ENCODE results near the gene HOXB3. TPM values are rescaled to one million over a fixed set of nuclear protein-coding genes. Genes with fewer than 3 reads are reported as not detected.

Gene HOXB3
- total RNA-seq, 1 donor from 2014 or later = 93.7 TPM

DNA sequence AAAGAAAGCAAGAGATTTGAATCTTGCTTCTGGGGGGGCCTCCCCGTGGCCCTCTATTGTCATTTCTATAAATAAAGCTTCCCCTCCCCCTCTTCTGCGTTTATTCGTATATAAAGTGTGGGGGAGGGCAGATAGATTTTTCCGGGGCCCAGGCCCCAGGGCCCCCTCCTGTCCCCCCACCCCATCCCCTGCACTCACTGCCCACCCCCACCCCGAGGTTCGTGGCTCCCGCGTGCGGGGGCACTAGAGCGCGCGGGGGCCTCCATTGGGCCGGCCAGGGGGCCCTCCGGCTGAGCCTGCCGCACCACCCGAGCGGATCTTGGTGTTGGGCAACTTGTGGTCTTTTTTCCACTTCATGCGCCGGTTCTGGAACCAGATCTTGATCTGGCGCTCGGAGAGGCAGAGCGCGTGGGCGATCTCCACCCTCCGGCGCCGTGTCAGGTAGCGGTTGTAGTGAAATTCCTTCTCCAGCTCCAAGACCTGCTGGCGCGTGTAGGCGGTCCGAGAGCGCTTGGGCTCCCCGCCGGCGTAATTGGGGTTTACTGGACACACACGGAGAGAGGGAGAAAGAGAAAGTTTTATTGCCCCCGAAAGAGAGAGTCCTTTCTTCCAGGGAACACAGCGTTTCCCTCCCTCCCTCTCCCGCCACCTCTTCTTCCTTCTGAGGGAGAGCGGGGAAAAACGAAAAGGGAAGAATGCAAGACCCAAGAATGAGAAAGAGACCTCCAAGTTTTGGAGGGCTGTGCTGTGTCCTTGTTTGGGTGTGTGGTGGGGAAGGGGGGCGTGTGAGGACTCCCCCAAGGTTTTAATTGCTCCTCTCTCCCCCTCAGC lies 13.3 kb downstream of the HOXB3 start:
- no peak overlapping the region for H3K4me3 Mint-ChIP-seq
- no peaks in the 10 kb centered on the region for H3K9me3 Mint-ChIP-seq
- no peak for DNase-seq (ENCODE audit: extremely low spot score, unreplicated experiment)
- H3K27me3 Mint-ChIP-seq = peaks cover 69% of the 10 kb centered on the region
- TF ChIP-seq, protein P1, sequence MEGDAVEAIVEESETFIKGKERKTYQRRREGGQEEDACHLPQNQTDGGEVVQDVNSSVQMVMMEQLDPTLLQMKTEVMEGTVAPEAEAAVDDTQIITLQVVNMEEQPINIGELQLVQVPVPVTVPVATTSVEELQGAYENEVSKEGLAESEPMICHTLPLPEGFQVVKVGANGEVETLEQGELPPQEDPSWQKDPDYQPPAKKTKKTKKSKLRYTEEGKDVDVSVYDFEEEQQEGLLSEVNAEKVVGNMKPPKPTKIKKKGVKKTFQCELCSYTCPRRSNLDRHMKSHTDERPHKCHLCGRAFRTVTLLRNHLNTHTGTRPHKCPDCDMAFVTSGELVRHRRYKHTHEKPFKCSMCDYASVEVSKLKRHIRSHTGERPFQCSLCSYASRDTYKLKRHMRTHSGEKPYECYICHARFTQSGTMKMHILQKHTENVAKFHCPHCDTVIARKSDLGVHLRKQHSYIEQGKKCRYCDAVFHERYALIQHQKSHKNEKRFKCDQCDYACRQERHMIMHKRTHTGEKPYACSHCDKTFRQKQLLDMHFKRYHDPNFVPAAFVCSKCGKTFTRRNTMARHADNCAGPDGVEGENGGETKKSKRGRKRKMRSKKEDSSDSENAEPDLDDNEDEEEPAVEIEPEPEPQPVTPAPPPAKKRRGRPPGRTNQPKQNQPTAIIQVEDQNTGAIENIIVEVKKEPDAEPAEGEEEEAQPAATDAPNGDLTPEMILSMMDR (conservative IDR thresholded peaks at IDR 0.05) = no peak
- H3K4me1 Mint-ChIP-seq (ENCODE audit: unreplicated experiment) = peaks cover 39% of the 10 kb centered on the region
- H3K36me3 Mint-ChIP-seq = peaks cover 19% of the 10 kb centered on the region
- H3K27ac Mint-ChIP-seq = no peak overlapping the region

DNA sequence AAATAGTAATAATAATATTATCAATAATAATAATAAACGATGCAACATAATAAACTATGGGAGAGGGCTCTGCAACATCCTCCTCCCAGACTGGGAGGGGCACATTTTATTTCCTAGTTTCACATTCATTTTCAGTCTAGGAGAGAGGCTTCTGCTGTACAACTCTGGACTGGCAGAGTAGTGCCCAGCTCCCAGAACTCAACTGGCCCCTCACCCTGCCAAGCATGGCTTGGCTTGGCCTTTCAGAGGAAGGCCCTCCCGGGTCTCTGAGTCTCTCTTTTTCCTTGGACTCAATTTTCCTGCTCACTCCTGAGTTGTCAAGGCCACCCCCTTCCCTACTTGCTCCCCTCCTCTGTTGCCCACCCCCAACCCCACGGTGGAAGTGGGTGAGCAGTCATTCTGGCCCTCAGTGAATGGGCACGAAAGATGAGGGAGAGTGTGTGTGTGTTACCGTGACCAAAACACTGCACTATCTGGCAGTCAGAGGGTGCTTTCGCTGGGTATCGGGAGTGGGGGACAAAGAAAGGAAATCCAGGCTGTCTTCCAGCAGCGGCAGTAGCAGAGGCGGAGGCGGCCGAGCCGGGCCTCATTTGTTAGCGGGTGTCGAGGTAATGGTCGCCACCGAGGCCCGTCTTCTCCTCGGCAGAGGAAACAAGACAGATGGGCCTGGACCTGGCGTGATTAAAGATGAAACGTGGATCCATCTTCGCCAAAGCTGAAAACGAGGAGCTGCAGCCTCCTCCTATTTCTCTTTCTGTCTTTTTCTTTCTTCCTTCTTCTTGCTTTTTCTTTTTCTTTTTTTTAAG lies 14.2 kb downstream of the HOXB3 start:
- Mint-ChIP-seq H3K4me3 (no peak overlapping the region), H3K9me3 (no peaks in the 10 kb centered on the region), H3K27me3 (peaks cover 67% of the 10 kb centered on the region), H3K36me3 (peaks cover 22% of the 10 kb centered on the region), H3K27ac (no peak overlapping the region), H3K4me1 (ENCODE audit: unreplicated experiment) (peaks cover 45% of the 10 kb centered on the region)
- no peak for DNase-seq (ENCODE audit: extremely low spot score, unreplicated experiment)
- TF ChIP-seq, protein P1 (conservative IDR thresholded peaks at IDR 0.05) = no peak

DNA sequence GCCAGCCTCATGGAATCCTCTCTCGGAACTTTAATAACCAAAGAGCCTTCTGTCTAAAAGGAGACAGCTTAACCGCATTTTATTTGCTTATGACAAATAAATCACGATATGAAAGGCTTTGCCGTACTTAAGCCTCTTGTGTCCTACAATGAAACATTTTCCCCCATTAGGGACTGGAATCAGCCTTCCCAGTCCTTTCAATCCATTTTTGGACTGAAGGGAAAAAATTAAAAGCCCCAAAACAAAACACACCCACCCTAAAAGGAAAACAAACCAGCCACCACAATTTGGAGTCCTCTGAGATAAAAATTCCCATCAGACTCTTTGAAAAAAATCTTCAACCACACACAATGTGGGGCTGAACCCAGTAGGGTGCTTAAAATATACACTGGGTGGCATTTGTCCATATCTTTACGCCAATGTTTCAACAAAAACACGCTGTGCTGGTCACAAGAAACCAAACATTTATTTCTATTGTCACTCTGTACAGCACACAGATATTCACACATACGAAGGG lies 14.9 kb downstream of the HOXB3 start:
- Mint-ChIP-seq H3K27ac (no peak overlapping the region), H3K27me3 (peaks cover 63% of the 10 kb centered on the region), H3K4me3 (no peak overlapping the region), H3K9me3 (no peaks in the 10 kb centered on the region), H3K4me1 (ENCODE audit: unreplicated experiment) (peaks cover 48% of the 10 kb centered on the region), H3K36me3 (peaks cover 22% of the 10 kb centered on the region)
- DNase-seq (ENCODE audit: extremely low spot score, unreplicated experiment) = no peak
- TF ChIP-seq, protein P1 (conservative IDR thresholded peaks at IDR 0.05) = no peak

DNA sequence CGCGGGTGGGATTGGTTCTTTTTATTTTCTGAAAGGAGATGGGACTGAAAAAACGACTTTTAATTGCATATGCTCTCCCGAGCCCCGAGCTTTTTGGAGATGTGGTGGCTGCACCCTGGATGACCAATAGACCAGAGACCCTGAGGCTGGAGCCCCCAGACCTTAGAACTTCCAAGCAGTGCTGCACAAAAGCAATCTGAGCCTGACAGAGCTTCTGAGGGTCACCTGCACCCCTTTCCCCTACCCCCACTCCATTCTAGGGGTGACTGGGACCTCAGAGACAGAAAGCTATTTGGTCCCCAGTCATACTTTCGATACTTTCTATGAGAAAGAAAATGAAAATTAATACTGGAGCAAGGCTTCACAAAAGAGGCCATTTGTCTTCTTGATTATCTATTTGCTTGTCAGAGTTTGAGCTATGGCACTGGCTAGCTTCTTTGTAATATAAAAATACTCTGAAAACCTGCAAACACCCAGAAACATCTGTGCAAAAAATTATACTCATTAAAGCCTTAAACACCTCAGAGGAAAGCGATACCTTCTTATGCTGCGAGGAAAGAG lies 15.5 kb downstream of the HOXB3 start:
- Mint-ChIP-seq H3K36me3 (peaks cover 22% of the 10 kb centered on the region), H3K4me3 (no peak overlapping the region), H3K4me1 (ENCODE audit: unreplicated experiment) (peaks cover 44% of the 10 kb centered on the region), H3K27me3 (peaks cover 58% of the 10 kb centered on the region), H3K27ac (no peak overlapping the region), H3K9me3 (no peaks in the 10 kb centered on the region)
- TF ChIP-seq, protein P1 (conservative IDR thresholded peaks at IDR 0.05) = no peak
- no peak for DNase-seq (ENCODE audit: extremely low spot score, unreplicated experiment)

DNA sequence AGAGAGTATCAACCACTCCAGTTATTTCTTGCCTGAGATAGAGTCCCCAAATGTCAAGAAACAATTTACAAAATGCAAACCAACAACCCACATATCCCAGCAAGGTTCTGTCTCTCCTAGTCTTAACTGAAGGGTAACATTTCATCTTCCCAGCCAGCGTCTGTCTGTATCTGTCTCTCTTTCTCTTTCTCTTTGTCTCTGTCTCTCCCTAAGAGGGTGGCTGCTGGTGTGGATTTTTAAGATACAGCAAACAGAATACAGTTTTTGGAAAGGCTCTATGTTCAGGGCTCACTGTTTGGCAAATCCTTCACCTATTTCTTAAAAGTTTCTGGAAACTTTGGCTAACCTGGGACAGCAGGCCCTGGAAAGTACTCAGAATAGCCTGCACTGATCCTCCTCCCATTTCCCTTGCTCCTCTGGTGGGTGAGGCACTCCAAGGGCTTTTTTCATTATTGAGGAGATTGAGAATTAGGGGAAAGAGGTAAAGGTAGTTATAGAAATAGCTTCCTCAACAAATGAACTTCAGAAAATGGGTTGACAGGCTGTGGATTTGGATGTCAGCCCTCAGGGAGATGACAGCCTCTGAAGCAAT lies 18.1 kb downstream of the HOXB3 start:
- H3K4me3 Mint-ChIP-seq = no peak overlapping the region
- H3K4me1 Mint-ChIP-seq (ENCODE audit: unreplicated experiment) = peaks cover 43% of the 10 kb centered on the region
- H3K27me3 Mint-ChIP-seq = peaks cover 54% of the 10 kb centered on the region
- DNase-seq (ENCODE audit: extremely low spot score, unreplicated experiment) = no peak
- H3K36me3 Mint-ChIP-seq = peaks cover 18% of the 10 kb centered on the region
- no peak overlapping the region for H3K27ac Mint-ChIP-seq
- TF ChIP-seq, protein P1 (conservative IDR thresholded peaks at IDR 0.05) = no peak
- H3K9me3 Mint-ChIP-seq = no peaks in the 10 kb centered on the region

All from type B pancreatic cell (in vitro differentiated cells).